DND-41 (cell line): ENCODE data around the gene AUP1.

Source experiments
- EZH2 ChIP-seq: IDR thresholded peaks from 3 replicates; pipeline ENCODE4 v1.6.1; 2012; ENCODE audit warnings: borderline replicate concordance, low read depth, mild to moderate bottlenecking, moderate library complexity, low read length, inconsistent platforms; ENCODE audit not compliant: severe bottlenecking
- TF ChIP-seq, protein P1 (sequence below): IDR thresholded peaks from 2 replicates; pipeline ENCODE4 v1.5.1; 2012; ENCODE audit warnings: borderline replicate concordance, low read length, moderate library complexity, mild to moderate bottlenecking; ENCODE audit not compliant: poor library complexity, severe bottlenecking; ENCODE audit errors: extremely low read depth

DNA sequence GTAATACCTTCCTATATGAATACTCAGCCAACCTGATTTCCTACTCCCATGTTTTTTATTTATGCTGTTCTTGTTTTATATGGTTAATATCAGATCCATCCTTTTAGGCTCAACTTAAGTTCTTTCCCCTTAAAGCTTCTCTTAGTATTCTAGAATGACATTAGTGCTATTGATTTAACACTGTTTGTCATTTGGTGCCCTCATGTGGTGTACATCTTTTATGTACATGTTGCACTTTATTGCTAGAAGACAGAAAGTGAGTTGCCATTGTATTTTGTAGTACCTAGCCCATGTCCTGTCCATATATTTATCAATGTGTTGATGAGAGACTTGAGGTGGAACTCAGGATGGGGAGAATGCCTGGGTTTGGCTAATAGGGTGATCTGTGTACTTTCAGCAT is 2.7 kb upstream of the AUP1 start:
- TF ChIP-seq, protein P1, sequence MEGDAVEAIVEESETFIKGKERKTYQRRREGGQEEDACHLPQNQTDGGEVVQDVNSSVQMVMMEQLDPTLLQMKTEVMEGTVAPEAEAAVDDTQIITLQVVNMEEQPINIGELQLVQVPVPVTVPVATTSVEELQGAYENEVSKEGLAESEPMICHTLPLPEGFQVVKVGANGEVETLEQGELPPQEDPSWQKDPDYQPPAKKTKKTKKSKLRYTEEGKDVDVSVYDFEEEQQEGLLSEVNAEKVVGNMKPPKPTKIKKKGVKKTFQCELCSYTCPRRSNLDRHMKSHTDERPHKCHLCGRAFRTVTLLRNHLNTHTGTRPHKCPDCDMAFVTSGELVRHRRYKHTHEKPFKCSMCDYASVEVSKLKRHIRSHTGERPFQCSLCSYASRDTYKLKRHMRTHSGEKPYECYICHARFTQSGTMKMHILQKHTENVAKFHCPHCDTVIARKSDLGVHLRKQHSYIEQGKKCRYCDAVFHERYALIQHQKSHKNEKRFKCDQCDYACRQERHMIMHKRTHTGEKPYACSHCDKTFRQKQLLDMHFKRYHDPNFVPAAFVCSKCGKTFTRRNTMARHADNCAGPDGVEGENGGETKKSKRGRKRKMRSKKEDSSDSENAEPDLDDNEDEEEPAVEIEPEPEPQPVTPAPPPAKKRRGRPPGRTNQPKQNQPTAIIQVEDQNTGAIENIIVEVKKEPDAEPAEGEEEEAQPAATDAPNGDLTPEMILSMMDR, result peak; percentile 53
- no peak for TF ChIP-seq EZH2
